IPS DF 19.7 (cell line): ENCODE measurements around the gene UBL3.
A peak's percentile ranks its signal among the peaks of the same experiment; 100 is the strongest.

Experiments
- DNase-seq: peaks from one replicate; pipeline ENCODE4 v3.0.0-alpha.2; 2013; ENCODE audit warnings: low read depth, low spot score

Gene UBL3, protein sequence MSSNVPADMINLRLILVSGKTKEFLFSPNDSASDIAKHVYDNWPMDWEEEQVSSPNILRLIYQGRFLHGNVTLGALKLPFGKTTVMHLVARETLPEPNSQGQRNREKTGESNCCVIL

DNA sequence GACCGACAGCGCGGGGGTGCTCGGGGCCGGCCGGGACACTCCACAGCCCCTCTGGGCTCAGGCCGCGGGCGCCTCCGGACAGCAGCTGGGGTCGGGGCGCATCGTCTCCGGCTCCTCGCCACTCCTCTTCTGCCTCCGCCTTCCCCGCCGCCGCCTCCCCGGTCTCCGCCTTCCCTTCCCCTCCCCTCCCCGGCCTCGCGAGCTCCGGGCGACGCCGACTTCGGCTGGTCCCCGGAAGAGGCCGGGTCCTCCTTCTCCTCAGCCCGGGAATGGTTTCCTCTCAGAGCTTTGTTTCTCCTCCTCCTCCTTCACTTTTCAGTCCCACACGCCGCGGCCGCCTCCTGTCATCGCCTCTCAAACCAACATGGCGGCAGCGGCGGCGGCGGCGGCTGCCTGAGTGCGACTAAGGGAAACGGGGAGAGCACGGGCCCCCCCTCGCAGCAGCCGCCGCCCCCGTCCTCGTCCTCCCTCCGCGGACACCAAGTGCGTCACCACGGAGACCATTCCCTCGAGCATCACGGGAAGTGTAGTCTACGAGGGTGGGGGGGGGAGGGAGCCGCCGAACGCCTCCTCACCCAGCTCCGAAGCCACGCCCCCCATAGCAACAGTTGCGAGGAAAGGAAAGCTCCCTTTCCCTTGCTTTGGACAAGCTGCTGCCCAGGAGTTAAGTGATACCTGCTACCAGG lies at the start of gene UBL3:
Gene UBL3 (minus strand): TSS at position 405 of the 686 bp plus-strand sequence. CDS start 1,079 bp downstream, outside the sequence.
- DNase-seq: peak; percentile 71

DNA sequence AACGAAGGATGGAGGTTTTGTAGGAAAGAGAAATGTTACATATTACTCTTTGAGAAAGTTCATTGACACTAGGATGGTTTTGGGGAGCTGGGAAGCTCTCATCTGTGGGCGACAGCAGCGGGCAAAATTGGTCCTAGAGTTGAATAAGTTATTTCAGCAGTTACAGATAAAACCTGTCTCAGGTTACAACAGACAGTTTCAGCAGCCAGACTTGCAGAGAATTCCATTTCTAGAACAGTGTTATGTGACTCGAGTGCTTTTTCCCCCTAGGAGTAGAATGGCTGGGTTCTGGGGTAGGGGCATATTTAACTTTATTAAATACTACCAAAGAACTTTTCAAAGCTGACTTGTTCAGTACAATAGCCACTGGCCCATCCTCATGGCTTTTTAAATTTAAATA lies 46.7 kb upstream of the UBL3 start:
- DNase-seq: no peak

DNA sequence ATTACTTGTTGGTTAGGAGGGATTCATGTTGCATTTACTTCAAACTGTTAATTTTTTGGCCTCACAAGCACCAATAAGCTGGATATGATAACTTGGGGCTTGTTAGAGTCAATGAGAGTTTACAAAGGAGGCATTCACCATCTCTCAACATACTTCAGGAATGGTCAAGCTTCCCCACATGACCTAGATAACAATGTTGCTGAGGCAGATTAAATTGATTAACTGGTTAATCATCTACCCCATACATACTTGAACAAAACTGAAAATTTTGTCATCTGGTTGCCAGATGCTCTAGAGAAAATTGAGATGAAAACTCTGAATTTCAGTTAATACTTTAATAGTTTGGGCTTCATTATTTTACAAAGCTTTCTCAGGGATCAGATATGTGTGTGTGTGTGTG lies 43.0 kb upstream of the UBL3 start:
- no peak for DNase-seq

GRCh38 chr13:29892151-29892550 lies 41.7 kb upstream of the UBL3 start:
- no peak for DNase-seq

DNA sequence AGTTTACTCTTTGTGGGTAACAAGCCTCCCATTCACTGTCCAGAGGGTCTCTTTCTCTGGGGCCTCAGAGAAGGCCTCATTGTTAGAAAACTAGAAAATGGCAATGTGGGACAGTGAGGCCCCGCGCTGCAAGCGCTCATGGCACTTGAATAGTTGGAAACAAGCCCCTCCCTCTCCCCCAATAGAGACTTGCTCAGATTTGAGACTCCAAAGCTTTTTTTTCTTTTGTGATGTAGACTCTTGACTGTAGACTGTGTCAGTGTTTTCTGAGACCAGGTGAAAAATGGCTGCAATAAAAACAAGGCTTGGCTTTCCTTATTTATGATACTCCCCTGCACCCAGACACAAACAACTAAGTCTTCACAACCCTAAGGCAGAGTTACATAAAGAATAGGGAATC lies 38.7 kb upstream of the UBL3 start:
- no peak for DNase-seq

DNA sequence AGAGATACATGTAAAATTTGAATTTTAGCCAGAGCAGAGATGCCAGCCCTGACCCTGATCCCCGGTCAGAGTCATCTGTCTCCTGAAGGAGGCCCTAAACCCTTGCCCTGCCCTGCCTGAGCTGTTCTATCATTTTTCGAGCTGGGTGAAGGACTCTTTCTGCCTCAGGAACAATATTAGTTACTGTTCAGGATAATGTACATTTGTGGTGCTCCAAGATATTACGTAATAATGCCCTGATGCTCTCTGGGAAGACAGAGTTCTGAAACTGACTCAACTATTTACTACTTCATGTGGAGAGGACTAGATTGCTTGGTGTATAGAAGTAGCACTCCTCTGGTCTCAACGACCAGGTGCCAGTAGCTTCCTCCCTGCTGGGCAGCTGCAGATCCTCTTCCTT lies 37.9 kb upstream of the UBL3 start:
- DNase-seq: no peak

DNA sequence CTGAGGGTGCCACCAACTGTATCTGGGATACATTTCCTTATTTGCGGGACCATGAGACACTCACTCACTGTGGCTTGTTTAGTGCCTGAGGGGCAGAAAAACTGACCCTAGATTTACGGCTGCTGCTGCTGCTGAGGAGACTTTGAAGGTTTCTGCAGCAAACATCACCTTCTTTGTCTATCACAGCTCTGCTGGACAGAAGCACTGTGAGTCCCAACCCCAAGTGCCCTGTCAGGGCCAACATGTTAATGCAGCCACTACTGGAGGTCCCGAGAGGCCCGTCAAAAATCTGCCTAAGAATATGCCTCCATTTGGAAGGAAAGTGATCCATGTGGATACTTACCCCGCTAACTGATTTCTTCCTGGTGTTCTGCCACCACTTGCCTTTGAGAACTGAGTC lies 37.3 kb upstream of the UBL3 start:
- DNase-seq: no peak

GRCh38 chr13:29887030-29887557 lies 36.7 kb upstream of the UBL3 start:
- no peak for DNase-seq

GRCh38 chr13:29886446-29886845 lies 36.0 kb upstream of the UBL3 start:
- no peak for DNase-seq

GRCh38 chr13:29885989-29886388 lies 35.6 kb upstream of the UBL3 start:
- DNase-seq: no peak

DNA sequence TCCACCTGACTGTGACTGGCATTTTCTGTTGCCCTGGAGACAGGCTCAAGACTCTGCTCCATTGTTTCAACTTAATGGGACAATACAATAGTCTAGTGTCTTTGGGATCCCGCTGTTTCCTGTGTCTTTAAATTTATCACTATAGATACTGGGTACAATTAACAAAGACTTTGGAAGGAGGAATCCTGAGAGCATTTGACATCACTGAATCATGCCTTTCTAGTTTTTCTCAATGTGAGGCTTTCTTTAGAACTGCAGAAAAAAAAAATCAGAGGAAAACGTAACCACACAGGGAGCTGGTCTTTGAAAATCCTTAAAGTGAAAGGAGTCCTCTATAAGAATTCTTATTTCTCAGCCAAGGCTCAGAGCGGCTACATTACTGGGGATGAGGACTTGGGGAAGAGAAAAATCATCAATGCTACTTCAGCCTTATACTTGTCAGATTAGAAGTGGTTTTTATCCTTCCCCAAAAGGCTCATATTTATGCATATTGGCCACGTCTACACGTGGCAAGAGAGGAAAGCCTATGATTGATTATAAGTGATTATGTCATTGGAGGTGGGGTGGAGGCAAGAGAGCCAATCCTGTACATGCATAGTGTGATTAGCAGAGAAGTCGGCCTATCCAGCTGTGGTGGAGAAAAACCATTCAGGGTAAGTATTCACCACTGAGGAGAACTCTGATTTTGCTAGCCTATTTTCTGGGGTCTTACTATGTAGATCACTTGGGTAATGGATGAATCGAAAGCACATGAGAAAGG lies 34.4 kb upstream of the UBL3 start:
- no peak for DNase-seq

DNA sequence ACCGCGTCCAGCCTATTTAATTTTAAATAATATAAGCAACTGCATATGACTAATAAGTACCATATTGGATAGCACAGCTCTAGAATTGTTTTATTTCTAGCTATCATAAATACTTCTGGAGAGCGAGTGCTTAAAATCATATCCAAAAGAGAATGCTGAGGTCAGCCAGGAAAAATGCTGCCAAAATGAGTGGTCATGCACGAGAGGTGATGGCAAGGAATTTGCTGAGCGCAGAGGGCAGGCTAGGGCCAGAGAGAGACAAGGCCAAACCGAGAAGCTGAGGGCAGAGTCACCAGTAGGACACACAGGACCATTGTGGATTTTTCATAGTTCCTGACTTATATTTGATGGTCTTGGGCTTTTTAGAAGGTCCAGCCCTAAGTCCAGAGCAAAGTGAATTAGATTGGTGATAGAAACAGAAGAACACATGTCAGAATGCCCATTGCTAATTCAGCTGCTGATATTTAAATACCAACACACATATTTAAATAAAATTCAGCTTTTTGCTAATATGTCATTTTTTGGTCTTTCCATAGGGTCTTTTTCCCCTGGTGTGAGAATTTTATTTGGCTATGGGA lies 33.6 kb upstream of the UBL3 start:
- DNase-seq: no peak

GRCh38 chr13:29882076-29882475 lies 31.7 kb upstream of the UBL3 start:
- DNase-seq: no peak

- DNase-seq: no peak
These were observed 27.7 kb upstream of the UBL3 start for GRCh38 chr13:29878101-29878500.

DNA sequence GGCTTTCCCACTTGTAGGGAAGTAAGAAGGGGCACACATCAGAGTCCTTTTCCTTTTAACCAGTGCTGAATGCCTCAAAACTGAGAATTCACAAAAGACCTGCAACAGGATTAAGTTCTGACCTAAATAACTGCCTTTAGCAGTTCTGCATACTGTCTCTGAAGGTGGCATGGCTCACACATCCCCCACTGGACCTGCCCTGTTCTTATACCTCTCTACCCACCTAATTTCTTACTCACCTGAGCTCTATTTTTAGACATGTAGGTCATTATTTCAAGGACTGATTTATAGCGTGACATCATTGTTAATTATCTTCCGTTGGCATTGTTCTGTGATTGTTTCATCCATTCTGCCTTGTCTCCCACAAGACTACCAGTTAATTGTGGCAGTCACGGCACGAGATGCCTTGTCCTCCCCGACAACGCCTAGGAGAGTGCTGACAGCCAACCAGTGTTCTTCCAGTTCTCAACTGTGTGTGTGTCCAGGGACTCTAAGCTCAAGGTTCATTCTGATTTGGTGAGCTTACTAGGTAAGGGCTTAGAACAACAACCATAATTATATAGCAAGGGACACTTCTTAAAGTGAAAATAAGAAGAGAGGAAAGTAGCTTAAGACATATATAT lies 27.1 kb upstream of the UBL3 start:
- DNase-seq: no peak

DNA sequence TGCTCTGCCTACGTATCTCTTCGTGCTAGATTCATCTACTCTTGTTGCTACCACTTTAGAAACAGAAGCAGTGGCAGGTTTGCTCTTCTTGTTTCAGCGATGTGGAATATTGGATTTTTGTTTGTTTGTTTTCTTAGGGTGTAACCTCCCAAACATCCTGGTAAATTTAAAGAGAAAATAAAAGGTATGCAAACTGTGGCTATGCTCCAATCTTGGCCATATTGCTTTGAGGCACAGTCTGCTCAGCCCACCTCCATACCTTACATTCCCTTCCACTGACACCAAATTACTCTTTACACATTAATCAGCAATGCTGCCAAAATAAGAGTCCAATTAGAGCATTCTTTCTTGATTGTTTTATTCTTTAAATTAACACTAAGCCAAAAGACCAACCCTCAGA lies 25.2 kb upstream of the UBL3 start:
- DNase-seq: no peak

GRCh38 chr13:29868581-29868980 lies 18.2 kb upstream of the UBL3 start:
- DNase-seq: no peak

- no peak for DNase-seq
These were observed 15.5 kb upstream of the UBL3 start for GRCh38 chr13:29865934-29866333.

DNA sequence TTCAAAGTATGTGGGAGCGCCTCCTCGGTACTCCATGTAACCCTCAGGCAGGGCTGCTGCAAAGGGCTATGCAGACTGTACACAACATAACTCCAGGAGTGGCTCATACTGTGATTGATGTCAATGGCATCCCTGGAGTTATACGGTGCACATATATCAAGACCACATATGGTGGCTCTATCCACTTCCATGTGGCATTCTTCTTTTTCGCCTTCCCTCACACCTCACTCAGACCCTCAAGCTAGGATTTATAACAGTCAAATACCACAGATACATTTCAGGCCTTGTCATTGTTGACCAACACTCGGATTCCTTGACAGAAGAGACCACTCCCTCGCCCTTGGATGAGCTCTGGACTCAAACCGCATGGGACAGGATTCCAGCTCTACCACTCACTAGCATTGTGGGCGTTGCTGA lies 11.3 kb upstream of the UBL3 start:
- no peak for DNase-seq

DNA sequence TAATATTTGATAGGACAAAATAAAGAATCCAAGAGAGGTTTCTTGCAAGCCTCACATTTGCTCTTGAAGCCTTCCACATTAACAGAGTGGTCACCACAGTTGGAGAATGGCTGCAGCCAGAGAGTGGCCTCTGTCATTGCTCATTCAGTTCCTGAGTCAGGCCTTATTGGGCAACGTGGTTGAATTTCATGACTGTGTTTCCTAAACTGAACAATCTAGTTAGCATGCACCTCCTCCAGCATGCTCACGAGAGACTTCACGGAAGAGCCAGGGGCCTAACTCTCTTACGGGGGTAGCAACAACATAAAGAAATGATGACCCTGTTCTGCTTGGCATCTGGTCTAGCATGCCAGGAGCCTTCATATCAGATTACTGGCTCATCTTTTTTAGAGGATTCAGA lies 9.6 kb upstream of the UBL3 start:
- no peak for DNase-seq

DNA sequence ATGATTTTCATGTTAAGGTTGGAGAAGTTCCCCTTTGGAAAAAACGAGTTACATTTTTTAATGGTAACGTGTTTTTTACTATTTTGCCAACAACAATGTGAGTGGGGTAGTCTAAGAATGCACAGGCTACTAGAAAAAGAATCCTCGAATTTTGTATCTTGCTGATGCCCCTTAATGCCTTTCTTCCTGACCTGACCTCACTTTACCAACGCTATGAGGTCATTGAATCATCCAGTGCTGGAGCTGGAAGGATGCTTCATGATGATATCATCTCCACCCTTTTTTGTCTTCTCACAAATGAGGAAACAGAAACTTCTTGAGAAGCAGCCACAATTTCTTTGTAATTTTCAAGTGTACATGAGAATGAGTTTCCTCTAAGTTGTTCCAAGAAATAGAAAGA lies 8.2 kb upstream of the UBL3 start:
- no peak for DNase-seq

DNA sequence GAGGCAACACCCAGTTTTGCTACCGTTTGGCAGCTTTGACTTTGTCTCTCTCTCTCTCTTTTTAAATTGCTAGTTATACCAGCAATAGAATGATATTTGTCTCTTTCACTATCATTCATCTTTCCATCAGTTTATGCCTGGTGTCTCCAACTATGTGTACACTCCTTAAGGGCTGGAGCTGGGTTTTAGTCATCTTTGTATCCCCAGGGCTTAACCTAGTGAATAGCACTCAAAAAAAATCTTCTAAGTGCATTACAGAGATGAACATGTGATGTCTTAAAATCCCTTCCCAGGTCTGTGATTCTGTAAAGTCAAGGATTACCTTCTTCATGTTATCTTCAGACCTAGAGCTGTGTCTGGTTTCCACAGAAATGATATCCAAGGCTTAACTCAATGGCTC lies 7.8 kb upstream of the UBL3 start:
- no peak for DNase-seq
